HEK293T (cell line): ENCODE results near the gene ZNF532.

Experiments used
- CTCF ChIA-PET: fragments of 350-600 bp; formaldehyde crosslinking; extraction: SDS; loops from one replicate; lab custom pipeline; 2021; ENCODE audit warnings: antibody characterized with exemption, inconsistent platforms; lab: Yijun Ruan, JAX
- POLR2A ChIA-PET: fragments of 350-600 bp; formaldehyde crosslinking; extraction: SDS; loops from one replicate; lab custom pipeline; 2020; ENCODE audit warnings: antibody characterized with exemption, inconsistent platforms; lab: Yijun Ruan, JAX
- DNase-seq: peaks from one replicate; pipeline ENCODE4 v3.0.0; 2012; ENCODE audit warnings: mixed read lengths; ENCODE audit errors: extremely low spot score
- ARNT ChIP-seq: fragments of 450-650 bp; IDR thresholded peaks from 2 replicates; pipeline ENCODE4 v1.6.1; 2017; ENCODE audit warnings: mild to moderate bottlenecking
- BHLHE40 ChIP-seq: fragments of 450-650 bp; IDR thresholded peaks from 2 replicates; pipeline ENCODE4 v1.6.1; 2016; ENCODE audit warnings: mild to moderate bottlenecking, moderate library complexity, borderline replicate concordance
- CTBP1 ChIP-seq: fragments of 450-650 bp; IDR thresholded peaks from 2 replicates; pipeline ENCODE4 v1.6.1; 2016; ENCODE audit warnings: borderline replicate concordance
- ELF4 ChIP-seq: fragments of 450-650 bp; IDR thresholded peaks from 2 replicates; pipeline ENCODE4 v1.6.1; 2017; ENCODE audit warnings: antibody characterized with exemption
- FOXA1 ChIP-seq: fragments of 450-650 bp; IDR thresholded peaks from 2 replicates; pipeline ENCODE4 v1.6.1; 2016; ENCODE audit warnings: mild to moderate bottlenecking
- FOXK2 ChIP-seq: fragments of 450-650 bp; IDR thresholded peaks from 2 replicates; pipeline ENCODE4 v1.6.1; 2016; ENCODE audit warnings: mild to moderate bottlenecking
- FOXM1 ChIP-seq: fragments of 450-650 bp; IDR thresholded peaks from 2 replicates; pipeline ENCODE4 v1.6.1; 2017; ENCODE audit warnings: mild to moderate bottlenecking, borderline replicate concordance
- HDGF ChIP-seq: fragments of 450-650 bp; IDR thresholded peaks from 2 replicates; pipeline ENCODE4 v1.6.1; 2017; ENCODE audit warnings: antibody characterized with exemption, borderline replicate concordance
- L3MBTL2 ChIP-seq: fragments of 450-650 bp; conservative IDR thresholded peaks from 2 replicates; pipeline ENCODE4 v1.6.1; 2016; ENCODE audit warnings: mild to moderate bottlenecking
- LEF1 ChIP-seq: fragments of 450-650 bp; IDR thresholded peaks from 2 replicates; pipeline ENCODE4 v1.6.1; 2017; ENCODE audit warnings: mild to moderate bottlenecking, borderline replicate concordance
- NFRKB ChIP-seq: fragments of 450-650 bp; IDR thresholded peaks from 2 replicates; pipeline ENCODE4 v1.6.1; 2016; ENCODE audit warnings: mild to moderate bottlenecking, moderate library complexity
- PKNOX1 ChIP-seq: fragments of 450-650 bp; IDR thresholded peaks from 2 replicates; pipeline ENCODE4 v1.6.1; 2016
- SP1 ChIP-seq: fragments of 450-650 bp; IDR thresholded peaks from 2 replicates; pipeline ENCODE4 v1.6.1; 2017
- SUZ12 ChIP-seq: fragments of 450-650 bp; IDR thresholded peaks from 2 replicates; pipeline ENCODE4 v1.6.1; 2016; ENCODE audit warnings: mild to moderate bottlenecking
- TARDBP ChIP-seq: fragments of 450-650 bp; IDR thresholded peaks from 2 replicates; pipeline ENCODE4 v1.6.1; 2016
- ZNF384 ChIP-seq: fragments of 450-650 bp; IDR thresholded peaks from 2 replicates; pipeline ENCODE4 v1.6.1; 2016

Gene ZNF532

GRCh38 chr18:58970943-58971790, 106.5 kb downstream of the ZNF532 start:
- DNase-seq: no peak
- CTCF ChIA-PET: no interaction called here
- TF ChIP-seq BHLHE40 (no peak), ZNF384 (no peak), FOXA1 (no peak)
- POLR2A ChIA-PET: no interaction called here

GRCh38 chr18:58975296-58975695, 110.6 kb downstream of the ZNF532 start:
- no peak for DNase-seq
- ChIA-PET POLR2A (interaction anchor here (0.7 kb wide), 1 partner anchor 196 kb away, joined by 3 read pairs; no protein-coding TSS in a partner anchor), CTCF (no interaction called here)
- TF ChIP-seq BHLHE40 (no peak), FOXK2 (no peak), CTBP1 (no peak), L3MBTL2 (no peak)

- DNase-seq: no peak
- ChIA-PET POLR2A (no interaction called here), CTCF (no interaction called here)
- no peak for TF ChIP-seq FOXK2
Observed at GRCh38 chr18:58975781-58976180, 111.1 kb downstream of the ZNF532 start.

- DNase-seq: no peak
- TF ChIP-seq ARNT (no peak), LEF1 (no peak), L3MBTL2 (no peak), ELF4 (no peak), ZNF384 (no peak), CTBP1 (no peak), SP1 (no peak), PKNOX1 (no peak), TARDBP (no peak)
- POLR2A ChIA-PET: no interaction called here
- CTCF ChIA-PET: no interaction called here
Observed at GRCh38 chr18:58977223-58977622, 112.5 kb downstream of the ZNF532 start.

GRCh38 chr18:58977801-58978200, 113.1 kb downstream of the ZNF532 start:
- ChIA-PET CTCF (no interaction called here), POLR2A (no interaction called here)
- TF ChIP-seq SP1: no peak
- no peak for TF ChIP-seq FOXA1
- TF ChIP-seq L3MBTL2: no peak
- no peak for TF ChIP-seq CTBP1
- TF ChIP-seq FOXM1: no peak
- no peak for TF ChIP-seq LEF1
- no peak for TF ChIP-seq ZNF384
- no peak for TF ChIP-seq SUZ12
- TF ChIP-seq PKNOX1: no peak
- no peak for TF ChIP-seq ARNT
- TF ChIP-seq HDGF: no peak
- TF ChIP-seq TARDBP: no peak
- no peak for TF ChIP-seq NFRKB
- TF ChIP-seq ELF4: no peak
- TF ChIP-seq BHLHE40: no peak
- TF ChIP-seq FOXK2: no peak
- no peak for DNase-seq

- TF ChIP-seq TARDBP (no peak), BHLHE40 (no peak), SUZ12 (no peak)
- POLR2A ChIA-PET: no interaction called here
- no peak for DNase-seq
- CTCF ChIA-PET: no interaction called here
Observed at GRCh38 chr18:58978916-58979315, 114.2 kb downstream of the ZNF532 start.

- POLR2A ChIA-PET: no interaction called here
- CTCF ChIA-PET: no interaction called here
- TF ChIP-seq CTBP1 (no peak), BHLHE40 (no peak), ELF4 (no peak), ZNF384 (no peak), PKNOX1 (no peak), LEF1 (no peak), SP1 (no peak), FOXM1 (no peak), ARNT (no peak), TARDBP (no peak), FOXK2 (no peak)
- no peak for DNase-seq
Observed at GRCh38 chr18:58979615-58980014, 114.9 kb downstream of the ZNF532 start.
